H1 (cell line): ENCODE data around the gene TGM2. TPM values are rescaled to one million over a fixed set of nuclear protein-coding genes. Genes with fewer than 3 reads are reported as not detected.

Experiments used
- CTCF ChIA-PET: fragments of 300-600 bp; sonication (Branson Sonifier 250); formaldehyde crosslinking; loops from one replicate; lab custom pipeline; 2021; ENCODE audit not compliant: partially characterized antibody; lab: Charles Lee
- POLR2A ChIA-PET: fragments of 300-600 bp; sonication (Branson Sonifier 250); formaldehyde crosslinking; loops from one replicate; lab custom pipeline; 2021; ENCODE audit warnings: inconsistent platforms; ENCODE audit not compliant: partially characterized antibody; lab: Charles Lee
- DNase-seq, 2 experiments: peaks; one replicate each; pipeline versions ENCODE4 v3.0.0 to v3.0.0-alpha.2; 2010 to 2022; ENCODE audit warnings: low spot score in 2 of 2, low read depth in 1 of 2, mixed read lengths in 1 of 2
- FAIRE-seq: peaks from 2 replicates; lab custom pipeline; 2011; peaks lifted over from hg19 to GRCh38; lab: Jason Lieb, UNC
- H2AFZ ChIP-seq: 2 replicates; pipeline ENCODE4 v1.8.1; 2012; ENCODE audit warnings: low read length, inconsistent platforms
- H2AK5ac ChIP-seq: 2 replicates; pipeline ENCODE4 v1.6.1; 2013; ENCODE audit warnings: low read depth, low read length
- H2BK120ac ChIP-seq: replicated peaks from 2 replicates; pipeline ENCODE3; 2013; ENCODE audit warnings: low read depth, low read length, inconsistent platforms
- H2BK12ac ChIP-seq: 2 replicates; pipeline ENCODE4 v1.6.1; 2013; ENCODE audit warnings: low read depth, low read length
- H2BK15ac ChIP-seq: 2 replicates; pipeline ENCODE4 v1.6.1; 2013; ENCODE audit warnings: low read length
- H2BK20ac ChIP-seq: 2 replicates; pipeline ENCODE4 v1.6.1; 2013; ENCODE audit warnings: low read length
- H2BK5ac ChIP-seq: 2 replicates; pipeline ENCODE4 v1.6.1; 2013; ENCODE audit warnings: low read depth, low read length
- H3K14ac ChIP-seq: 2 replicates; pipeline ENCODE4 v1.6.1; 2013; ENCODE audit warnings: inconsistent platforms; ENCODE audit not compliant: insufficient read length
- H3K18ac ChIP-seq: 2 replicates; pipeline ENCODE4 v1.6.1; 2013; ENCODE audit warnings: low read length; ENCODE audit errors: extremely low read depth
- H3K23ac ChIP-seq: 2 replicates; pipeline ENCODE4 v1.6.1; 2013; ENCODE audit warnings: inconsistent platforms; ENCODE audit not compliant: insufficient read length
- H3K23me2 ChIP-seq: 2 replicates; pipeline ENCODE4 v1.6.1; 2013; ENCODE audit warnings: low read depth, low read length
- H3K27ac ChIP-seq: 2 replicates; pipeline ENCODE4 v1.6.1; 2011; ENCODE audit warnings: low read depth, low read length, inconsistent platforms
- H3K27me3 ChIP-seq, 4 experiments: replicated peaks in 1 of 4; 1 replicate in 1 of 4; 2 replicates in 3 of 4; pipeline versions ENCODE4 v1.6.1 to v1.8.1; 2011 to 2013; ENCODE audit warnings: low read length in 3 of 4, mild to moderate bottlenecking in 3 of 4, inconsistent platforms in 2 of 4, mixed read lengths in 2 of 4, moderate library complexity in 1 of 4; ENCODE audit not compliant: control insufficient read depth in 3 of 4, insufficient read depth in 3 of 4; ENCODE audit errors: extremely low read depth in 1 of 4
- H3K36me3 ChIP-seq, 4 experiments: 2 replicates each; pipeline versions ENCODE4 v1.6.1 to v1.8.1; 2011 to 2013; ENCODE audit warnings: mild to moderate bottlenecking in 4 of 4, low read length in 3 of 4, moderate library complexity in 2 of 4, control low read depth in 1 of 4, inconsistent platforms in 1 of 4; ENCODE audit not compliant: insufficient read depth in 4 of 4, control insufficient read depth in 2 of 4
- H3K4ac ChIP-seq: replicated peaks from 2 replicates; pipeline ENCODE3; 2013; ENCODE audit warnings: low read length, low read depth, mixed read lengths, inconsistent platforms; ENCODE audit not compliant: insufficient read length
- H3K4me1 ChIP-seq, 4 experiments: replicated peaks in 1 of 4; 1 replicate in 1 of 4; 2 replicates in 3 of 4; pipeline versions ENCODE4 v1.6.1 to v1.8.1; 2011 to 2013; ENCODE audit warnings: low read length in 3 of 4, inconsistent platforms in 2 of 4, mixed read lengths in 1 of 4; ENCODE audit not compliant: insufficient read depth in 4 of 4, control insufficient read depth in 3 of 4
- H3K4me2 ChIP-seq, 2 experiments: 2 replicates each; pipeline versions ENCODE4 v1.6.1 to v1.8.1; 2011 to 2013; ENCODE audit warnings: low read depth in 2 of 2, low read length in 2 of 2, control low read depth in 1 of 2, inconsistent platforms in 1 of 2, mild to moderate bottlenecking in 1 of 2; ENCODE audit not compliant: insufficient read depth in 1 of 2
- H3K4me3 ChIP-seq, 4 experiments: fragments of 200-600, 300-600 bp in 1 of 4; sonication (generic), shearing (Covaris generic), sonication (Bioruptor Twin) in 1 of 4; 2 replicates each; pipeline versions ENCODE4 v1.5.1 to v1.8.1; 2011 to 2016; ENCODE audit warnings: low read length in 4 of 4, low read depth in 3 of 4, control low read depth in 2 of 4, inconsistent platforms in 2 of 4, mild to moderate bottlenecking in 2 of 4, mixed read lengths in 1 of 4, moderate library complexity in 1 of 4; ENCODE audit not compliant: insufficient read depth in 2 of 4; ENCODE audit errors: extremely low read depth in 1 of 4
- H3K56ac ChIP-seq: replicated peaks from 2 replicates; pipeline ENCODE3; 2013; ENCODE audit warnings: low read depth, mild to moderate bottlenecking, mixed read lengths, low read length, inconsistent platforms; ENCODE audit not compliant: insufficient read length
- H3K79me1 ChIP-seq: 2 replicates; pipeline ENCODE4 v1.6.1; 2013; ENCODE audit warnings: low read depth, low read length, control low read depth
- H3K79me2 ChIP-seq, 2 experiments: 2 replicates each; pipeline versions ENCODE4 v1.6.1 to v1.8.1; 2012 to 2013; ENCODE audit warnings: low read length in 2 of 2, mild to moderate bottlenecking in 2 of 2, inconsistent platforms in 1 of 2; ENCODE audit not compliant: insufficient read depth in 2 of 2, control insufficient read depth in 1 of 2
- H3K9ac ChIP-seq, 4 experiments: replicated peaks in 1 of 4; 1 replicate in 1 of 4; 2 replicates in 3 of 4; pipeline versions ENCODE4 v1.6.1 to v1.8.1; 2011 to 2013; ENCODE audit warnings: low read depth in 3 of 4, low read length in 3 of 4, control low read depth in 2 of 4, mild to moderate bottlenecking in 2 of 4, moderate library complexity in 2 of 4, inconsistent platforms in 1 of 4; ENCODE audit errors: extremely low read depth in 1 of 4
- H3K9me3 ChIP-seq, 2 experiments: 2 replicates each; pipeline versions ENCODE4 v1.6.1 to v1.8.1; 2012 to 2013; ENCODE audit warnings: mild to moderate bottlenecking in 2 of 2, moderate library complexity in 2 of 2, control low read depth in 1 of 2, inconsistent platforms in 1 of 2, low read depth in 1 of 2, low read length in 1 of 2, mixed read lengths in 1 of 2; ENCODE audit not compliant: insufficient read depth in 2 of 2
- H4K20me1 ChIP-seq, 2 experiments: replicated peaks in 1 of 2; 2 replicates each; pipeline versions ENCODE3 to v1.8.1; 2011 to 2013; ENCODE audit warnings: inconsistent platforms in 2 of 2, low read length in 2 of 2, mild to moderate bottlenecking in 1 of 2; ENCODE audit not compliant: insufficient read depth in 2 of 2, control insufficient read depth in 1 of 2
- H4K5ac ChIP-seq: 2 replicates; pipeline ENCODE4 v1.6.1; 2013; ENCODE audit warnings: low read length, low read depth, mixed read lengths, inconsistent platforms; ENCODE audit not compliant: insufficient read length
- H4K8ac ChIP-seq: 2 replicates; pipeline ENCODE4 v1.8.0; 2013; ENCODE audit warnings: mild to moderate bottlenecking, moderate library complexity, low read length, inconsistent platforms; ENCODE audit not compliant: insufficient read depth; ENCODE audit errors: extremely low read depth
- H4K91ac ChIP-seq: replicated peaks from 2 replicates; pipeline ENCODE3; 2013; ENCODE audit warnings: low read length, mixed read lengths, inconsistent platforms; ENCODE audit not compliant: insufficient read length
- BRCA1 ChIP-seq: IDR thresholded peaks from 2 replicates; pipeline ENCODE4 v1.6.1; 2012; ENCODE audit warnings: low read depth, low read length, improper control_type of control experiment
- CBX5 ChIP-seq: fragments of 300-800, 300-1000 bp; sonication (generic); IDR thresholded peaks from 2 replicates; pipeline ENCODE4 v1.7.1; 2016; ENCODE audit warnings: antibody characterized with exemption, low read length, low read depth
- CHD1 ChIP-seq: IDR thresholded peaks from 2 replicates; pipeline ENCODE4 v1.6.1; 2012; ENCODE audit warnings: low read depth, low read length, improper control_type of control experiment
- KDM4A ChIP-seq: IDR thresholded peaks from one replicate; pipeline ENCODE4 v1.7.1; 2012; ENCODE audit warnings: low read depth, mild to moderate bottlenecking, moderate library complexity, low read length, inconsistent platforms; ENCODE audit not compliant: severe bottlenecking
- KDM5A ChIP-seq: fragments of 200-600 bp; IDR thresholded peaks from 2 replicates; pipeline ENCODE4 v1.7.1; 2012; ENCODE audit warnings: mild to moderate bottlenecking, low read length, inconsistent platforms, mixed read lengths
- PHF8 ChIP-seq: fragments of 200-600 bp; sonication (generic); conservative IDR thresholded peaks from 2 replicates; pipeline ENCODE4 v1.7.1; 2012; ENCODE audit warnings: low read depth, mild to moderate bottlenecking, inconsistent platforms, low read length, moderate library complexity
- POLR2A ChIP-seq, 2 experiments: IDR thresholded peaks; 1 replicate in 1 of 2; 2 replicates in 1 of 2; pipeline ENCODE4 v1.6.1; 2011; ENCODE audit warnings: low read depth in 2 of 2, low read length in 2 of 2, mild to moderate bottlenecking in 2 of 2; ENCODE audit errors: control extremely low read depth in 1 of 2
- SIN3A ChIP-seq, 2 experiments: IDR thresholded peaks in 1 of 2; conservative IDR thresholded peaks in 1 of 2; 2 replicates each; pipeline ENCODE4 v1.6.1; 2011 to 2012; ENCODE audit warnings: low read length in 2 of 2, improper control_type of control experiment in 1 of 2, low read depth in 1 of 2, mild to moderate bottlenecking in 1 of 2
- USF2 ChIP-seq: IDR thresholded peaks from 2 replicates; pipeline ENCODE4 v1.6.1; 2011; ENCODE audit warnings: low read length, improper control_type of control experiment
- WGBS, 2 experiments: shearing (Covaris generic) in 1 of 2; methylation state at CpG; one replicate each; pipeline versions ENCODE4 v1.1.6 to v1.1.7; 2013 to 2015; ENCODE audit warnings: low lambda C conversion rate in 2 of 2, mixed read lengths in 2 of 2, inconsistent platforms in 1 of 2, low coverage in 1 of 2, missing lambda C conversion rate in 1 of 2; ENCODE audit not compliant: insufficient replicate concordance in 2 of 2, insufficient coverage in 1 of 2, insufficient read length in 1 of 2; ENCODE audit errors: extremely low coverage in 1 of 2, missing lambda C conversion rate in 1 of 2; 5-methylcytosine and 5-hydroxymethylcytosine counted together
- polyA plus RNA-seq, 7 experiments: library from polyadenylated mRNA; depleted of rRNA in 3 of 7; stranded (reverse) in 5 of 7; unstranded in 2 of 7; fragments of >200 nt in 5 of 7; fragments of 200-250 nt in 2 of 7; gene quantifications; 1 replicate in 5 of 7; 2 replicates in 1 of 7; 4 replicates in 1 of 7; pipeline versions ENCODE4 v1.2.1 to v1.2.3, GENCODE V29; 2011 to 2013; ENCODE audit warnings: missing spikeins in 2 of 7, mixed read lengths in 2 of 7
- total RNA-seq: library from RNA; stranded (reverse); fragmentation: NEBNext Ultra II Directional; extraction: Animal tissue kit (Norgen Biotek cat#: 25700); gene quantifications from 2 replicates; pipeline ENCODE4 v1.2.1, GENCODE V29; 2021

TGM2 gene
- total and polyA plus RNA-seq, 2 of the 8 experiments (the other 6 are each of a cell fraction or from before 2014, with no cell fraction given) = 0.86 to 1.0 TPM

- Histone ChIP-seq H3K14ac (no peak overlapping the region), H2AK5ac (no peak overlapping the region), H2BK5ac (no peak overlapping the region), H2BK12ac (no peak overlapping the region), H2BK120ac (no peak overlapping the region), H3K9me3 (no peaks in the 10 kb centered on the region), H3K36me3 (no peaks in the 10 kb centered on the region), H4K91ac (no peak overlapping the region), H4K20me1 (no peaks in the 10 kb centered on the region), H3K27ac (no peak overlapping the region), H3K18ac (no peak overlapping the region), H3K27me3 (no peaks in the 10 kb centered on the region; a peak in 2 of 7 replicates), H3K23me2 (peaks cover 4% of the 10 kb centered on the region; the same call in 1 of the 2 replicates), H3K79me1 (no peaks in the 10 kb centered on the region), H3K9ac (no peak overlapping the region), H3K56ac (no peak overlapping the region), H3K79me2 (no peaks in the 10 kb centered on the region), H2BK20ac (no peak overlapping the region), H3K4ac (no peak overlapping the region), H3K23ac (no peak overlapping the region), H3K4me3 (no peak overlapping the region), H3K4me2 (no peak overlapping the region; a peak in 1 of 4 replicates), H4K5ac (no peak overlapping the region), H2BK15ac (no peak overlapping the region), H4K8ac (no peak overlapping the region; the same call in 1 of the 2 replicates), H3K4me1 (peaks cover 0 to 2% (median 0%) of the 10 kb centered on the region in 4 experiments; a peak in 1 of 7 replicates), H2AFZ (no peak overlapping the region)
- FAIRE-seq (no peak), DNase-seq (no peak)
- WGBS, 2 experiments = 87% methylated on average over 5 of the region's 5 CpGs; no CpG with 5 or more reads in 1 of the 2 experiments
- ChIA-PET POLR2A (no interaction called here), CTCF (interaction anchor here (0.7 to 5.2 kb wide), 17 partner anchors 9 to 259 kb away, joined by 3 to 22 read pairs (median 4); no protein-coding TSS in a partner anchor)
- TF ChIP-seq PHF8 (no peak), KDM4A (no peak), SIN3A (conservative IDR thresholded peaks at IDR 0.05 in 1 of 2, IDR thresholded peaks at IDR 0.05 in 1 of 2; ENCODE audit: low read depth in 1 of 2, low read length in 2 of 2) (no peak), CHD1 (no peak), USF2 (no peak), CBX5 (no peak), KDM5A (no peak), BRCA1 (no peak), POLR2A (IDR thresholded peaks at IDR 0.05; ENCODE audit: control extremely low read depth in 1 of 2, low read depth in 2 of 2, low read length in 2 of 2) (no peak)
- TF ChIP-seq, all 59 proteins: peak for 0
Observed at GRCh38 chr20:38164069-38164468, 1.0 kb downstream of the TGM2 start.
